NCI-H748 (cell line): ENCODE data around the gene PRPF38B.
"Not testable (repeated sequence)": the region's sequence is repeated elsewhere in the genome, so short reads cannot be mapped to it uniquely, and the experiment has no call there.

Experiments used
- DNase-seq: peaks from one replicate; lab custom pipeline; 2025; ENCODE audit not compliant: unreplicated experiment; lab: John Stamatoyannopoulos, UW

The PRPF38B gene

DNA sequence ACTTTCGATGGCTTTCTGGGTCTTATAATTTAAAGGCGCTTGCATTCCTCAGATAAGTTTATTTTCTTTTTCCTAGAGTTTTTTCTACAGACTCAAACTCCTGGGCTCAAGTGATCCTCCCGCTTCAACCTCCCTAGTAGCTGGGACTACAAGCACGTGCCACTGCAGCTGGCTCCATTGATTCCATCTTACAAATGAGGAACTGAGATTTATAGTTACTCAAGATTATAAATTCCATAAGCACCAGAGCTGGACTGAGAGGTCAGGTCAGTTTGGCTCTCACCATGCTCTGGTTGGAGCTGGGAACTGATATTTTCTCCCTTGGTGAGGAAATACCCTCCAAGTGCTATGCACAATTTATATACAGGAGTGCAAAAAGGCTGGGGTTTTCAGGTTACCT, 13.4 kb upstream of the PRPF38B start:
- no peak for DNase-seq

DNA sequence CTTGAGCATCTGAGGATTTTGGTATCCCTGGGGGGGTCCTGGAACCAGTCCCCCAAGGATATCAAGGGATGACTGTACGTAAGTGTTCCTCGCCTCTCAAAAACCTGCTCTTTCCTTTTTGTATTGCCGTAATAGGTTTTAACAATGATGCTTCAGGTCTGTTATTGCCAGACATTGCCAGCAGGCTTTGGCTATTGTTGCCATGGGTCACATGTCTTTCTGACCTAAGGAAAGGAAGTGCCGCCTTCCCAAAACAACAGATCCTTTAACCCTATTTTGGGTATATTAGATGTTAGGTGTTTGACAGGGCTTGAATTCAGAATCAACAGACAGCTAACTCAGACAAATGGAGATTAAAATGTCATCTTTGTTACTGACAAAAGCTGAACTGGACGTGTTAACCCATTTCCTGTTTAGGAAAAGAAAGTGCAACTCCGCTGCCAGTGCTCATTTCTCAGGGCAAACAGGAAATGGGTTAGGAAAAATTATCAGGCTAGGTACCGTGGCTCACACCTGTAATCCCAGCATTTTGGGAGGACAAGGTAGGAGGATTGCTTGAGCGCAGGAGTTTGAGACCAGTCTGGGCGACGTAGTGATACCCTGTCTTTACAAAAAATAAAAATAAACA, 12.4 kb upstream of the PRPF38B start:
- DNase-seq = no peak

DNA sequence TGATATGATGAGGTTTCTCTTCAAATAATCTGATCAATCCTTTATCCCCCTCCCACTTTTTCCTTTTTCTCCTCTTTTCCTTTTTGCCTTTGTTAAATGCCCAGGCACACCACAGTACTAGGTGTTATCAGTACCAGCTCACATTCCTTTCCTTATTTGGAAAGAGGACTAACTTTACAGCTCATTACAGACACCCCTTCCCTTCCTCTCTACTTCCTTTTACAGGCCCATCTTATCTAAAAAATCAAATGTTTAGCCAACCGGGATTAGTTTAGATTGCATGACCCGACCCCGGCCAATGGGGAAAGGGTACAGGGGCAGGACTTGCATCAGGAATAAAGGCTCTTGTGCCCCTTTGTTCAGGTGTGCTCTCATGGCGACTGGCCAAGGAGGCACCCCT, 10.4 kb upstream of the PRPF38B start:
- DNase-seq = not testable (repeated sequence)

DNA sequence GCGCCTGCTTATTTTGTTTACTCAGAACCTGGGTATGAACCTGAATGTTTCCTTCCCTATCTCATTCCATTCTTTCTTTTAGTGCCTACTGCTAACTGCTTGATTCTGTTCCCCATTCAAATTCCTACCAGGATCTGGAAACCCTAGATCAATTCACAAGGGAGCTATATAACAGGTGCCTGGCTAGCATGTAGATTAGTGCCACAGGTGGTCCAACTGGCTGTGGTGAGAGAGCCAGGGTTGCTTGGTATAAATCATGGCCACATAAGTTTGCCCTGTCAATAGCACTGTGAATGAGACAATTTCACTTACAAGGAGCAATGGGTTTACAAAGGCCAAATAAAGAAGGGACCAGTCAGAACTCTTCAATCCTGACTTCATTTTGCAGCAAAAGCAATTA, 6.6 kb upstream of the PRPF38B start:
- DNase-seq = no peak

DNA sequence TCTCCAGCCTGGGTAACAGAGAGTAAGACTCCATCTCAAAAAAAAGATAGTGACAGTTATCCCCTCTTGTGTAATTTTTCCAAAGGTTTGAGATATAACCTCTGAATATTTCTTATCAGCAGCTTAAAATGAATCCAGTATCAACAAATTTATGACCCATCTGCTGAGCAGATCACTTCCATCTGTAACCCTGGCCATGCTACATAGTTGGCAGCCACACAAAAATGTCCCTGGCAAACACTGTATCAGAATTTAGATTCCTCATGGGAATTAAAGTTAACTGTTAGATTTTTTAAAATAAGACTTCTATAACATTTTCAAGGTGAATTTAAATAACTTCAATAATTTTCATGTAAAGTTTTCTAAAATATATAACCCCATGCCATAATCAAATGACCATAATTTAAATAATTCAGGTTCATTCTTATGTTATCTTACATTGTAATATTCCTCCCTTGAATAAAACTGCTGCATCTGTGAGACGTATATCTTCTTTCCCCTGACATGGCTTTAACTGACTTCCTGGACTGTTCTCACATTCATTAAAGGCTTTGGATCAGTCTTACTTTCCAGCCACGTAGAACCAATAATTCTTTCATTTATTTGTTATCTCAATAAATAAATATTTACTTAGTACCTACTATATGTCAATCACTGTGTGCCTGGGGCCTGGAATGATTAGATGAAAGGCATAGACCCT, 5.3 kb upstream of the PRPF38B start:
- DNase-seq = no peak

DNA sequence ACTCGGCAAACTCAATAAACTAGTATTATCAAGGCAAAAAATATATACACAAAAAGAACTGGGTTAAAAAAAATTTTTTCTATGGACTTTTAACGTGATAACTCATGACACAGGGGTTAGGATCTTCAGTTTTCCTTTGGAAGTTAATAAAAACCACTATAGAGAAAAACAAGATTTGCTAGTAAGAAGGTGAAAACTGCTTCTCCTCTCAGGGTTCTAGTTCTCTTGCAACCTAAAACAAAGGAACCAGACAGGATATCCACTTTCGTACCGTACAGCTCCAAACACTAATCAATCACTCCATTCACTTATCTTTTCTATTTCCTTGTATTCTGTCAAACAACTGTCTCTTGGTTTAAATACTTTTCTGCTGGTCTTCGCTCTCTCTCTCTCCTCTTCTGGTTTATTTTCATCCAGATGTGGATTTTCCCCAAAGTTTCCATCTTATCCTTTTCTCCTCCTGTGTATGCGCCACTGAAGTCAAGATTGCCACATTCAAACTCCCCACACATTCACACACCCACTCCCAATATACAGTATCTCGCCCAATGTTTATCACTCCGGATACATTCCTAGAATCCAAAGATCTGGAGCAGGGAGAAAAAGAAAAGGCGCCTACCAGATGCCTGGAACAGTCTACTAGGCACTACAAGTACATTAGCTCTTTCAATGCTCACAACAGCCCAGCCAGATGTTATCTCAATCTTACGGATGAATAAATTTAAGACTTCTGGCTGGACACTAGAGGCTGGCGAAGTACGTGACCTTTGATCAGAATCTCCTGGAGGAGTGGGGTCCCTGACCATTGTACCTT, 775 bp upstream of the PRPF38B start:
- DNase-seq = peak; percentile 41

DNA sequence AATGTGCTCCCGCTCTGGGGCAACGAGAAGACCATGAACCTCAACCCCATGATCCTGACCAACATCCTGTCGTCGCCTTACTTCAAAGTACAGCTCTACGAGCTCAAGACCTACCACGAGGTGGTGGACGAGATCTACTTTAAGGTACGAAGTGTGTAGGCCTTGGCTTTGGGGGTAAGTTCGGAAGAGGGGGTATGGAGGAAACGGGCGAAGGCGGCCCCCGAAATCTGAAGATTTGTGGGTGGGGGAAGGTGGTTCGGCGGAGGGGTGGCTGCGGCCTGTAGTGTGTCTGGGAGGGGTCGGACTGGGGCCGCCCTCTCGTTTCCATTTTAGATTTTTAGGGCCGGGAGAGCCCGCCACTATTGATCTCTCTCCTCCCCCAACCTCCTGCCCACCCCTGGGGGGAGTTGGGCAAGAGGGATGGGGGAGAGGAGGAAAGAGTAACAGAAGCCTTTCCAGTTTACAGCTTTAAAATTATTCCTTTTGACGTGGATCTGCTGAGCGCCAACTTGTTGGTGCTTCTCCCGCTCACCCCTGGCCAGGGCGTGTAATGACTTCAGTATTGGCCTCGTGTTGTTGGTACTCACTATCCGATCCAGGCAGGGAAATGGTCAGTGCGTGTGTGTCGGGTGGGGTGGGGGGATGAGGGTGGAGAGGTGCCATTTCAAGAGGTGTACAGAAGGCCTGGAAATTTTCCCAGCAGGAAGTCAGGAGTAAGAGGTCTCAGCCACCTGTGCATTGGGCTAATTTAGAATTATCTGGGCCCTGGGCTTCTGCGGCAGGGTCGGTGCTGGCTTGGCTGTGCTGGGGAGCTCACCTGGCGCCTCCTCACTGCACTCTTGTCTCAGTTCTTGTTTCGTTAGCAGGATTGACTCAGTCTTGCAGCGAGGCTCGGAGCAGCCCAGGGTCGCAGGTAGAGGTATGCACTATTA, 880 bp downstream of the PRPF38B start:
- peak; percentile 85 for DNase-seq

DNA sequence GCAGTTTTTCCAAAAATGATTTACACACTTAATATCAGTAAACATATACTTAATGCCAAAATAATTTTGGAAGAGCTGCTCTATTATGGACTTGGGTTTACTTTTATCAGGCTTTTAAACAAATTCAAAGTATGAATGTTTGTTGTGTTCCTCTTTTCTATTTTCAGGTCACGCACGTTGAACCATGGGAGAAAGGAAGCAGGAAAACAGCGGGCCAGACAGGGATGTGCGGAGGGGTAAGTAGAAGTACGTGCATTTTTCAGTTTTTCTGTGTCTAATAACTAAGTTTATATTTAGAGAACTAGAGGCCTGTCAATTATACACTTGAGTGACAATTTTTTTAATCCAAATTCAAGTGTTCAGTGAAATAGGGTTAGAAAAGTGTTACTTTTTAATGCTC, 3.4 kb downstream of the PRPF38B start:
- no peak for DNase-seq

DNA sequence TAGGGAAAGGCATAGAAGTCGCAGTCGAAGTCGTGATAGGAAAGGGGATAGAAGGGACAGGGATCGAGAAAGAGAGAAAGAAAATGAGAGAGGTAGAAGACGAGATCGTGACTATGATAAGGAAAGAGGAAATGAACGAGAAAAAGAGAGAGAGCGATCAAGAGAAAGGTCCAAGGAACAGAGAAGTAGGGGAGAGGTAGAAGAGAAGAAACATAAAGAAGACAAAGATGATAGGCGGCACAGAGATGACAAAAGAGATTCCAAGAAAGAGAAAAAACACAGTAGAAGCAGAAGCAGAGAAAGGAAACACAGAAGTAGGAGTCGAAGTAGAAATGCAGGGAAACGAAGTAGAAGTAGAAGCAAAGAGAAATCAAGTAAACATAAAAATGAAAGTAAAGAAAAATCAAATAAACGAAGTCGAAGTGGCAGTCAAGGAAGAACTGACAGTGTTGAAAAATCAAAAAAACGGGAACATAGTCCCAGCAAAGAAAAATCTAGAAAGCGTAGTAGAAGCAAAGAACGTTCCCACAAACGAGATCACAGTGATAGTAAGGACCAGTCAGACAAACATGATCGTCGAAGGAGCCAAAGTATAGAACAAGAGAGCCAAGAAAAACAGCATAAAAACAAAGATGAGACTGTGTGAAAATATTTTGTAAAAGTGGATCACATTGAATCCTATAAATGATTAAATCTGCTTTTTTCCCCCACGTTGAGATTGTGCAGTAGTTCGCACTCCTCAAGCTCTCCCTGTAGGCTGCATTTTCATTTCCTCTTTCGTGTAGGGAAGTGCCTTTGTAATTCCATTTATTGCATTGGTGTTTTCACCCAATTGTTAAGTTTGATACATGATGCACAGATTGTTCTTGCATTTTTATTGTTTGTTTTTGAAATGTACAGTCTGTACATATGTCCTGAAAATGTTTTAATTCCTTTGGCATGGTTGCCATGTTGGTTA, 7.5 kb downstream of the PRPF38B start:
- no peak for DNase-seq

DNA sequence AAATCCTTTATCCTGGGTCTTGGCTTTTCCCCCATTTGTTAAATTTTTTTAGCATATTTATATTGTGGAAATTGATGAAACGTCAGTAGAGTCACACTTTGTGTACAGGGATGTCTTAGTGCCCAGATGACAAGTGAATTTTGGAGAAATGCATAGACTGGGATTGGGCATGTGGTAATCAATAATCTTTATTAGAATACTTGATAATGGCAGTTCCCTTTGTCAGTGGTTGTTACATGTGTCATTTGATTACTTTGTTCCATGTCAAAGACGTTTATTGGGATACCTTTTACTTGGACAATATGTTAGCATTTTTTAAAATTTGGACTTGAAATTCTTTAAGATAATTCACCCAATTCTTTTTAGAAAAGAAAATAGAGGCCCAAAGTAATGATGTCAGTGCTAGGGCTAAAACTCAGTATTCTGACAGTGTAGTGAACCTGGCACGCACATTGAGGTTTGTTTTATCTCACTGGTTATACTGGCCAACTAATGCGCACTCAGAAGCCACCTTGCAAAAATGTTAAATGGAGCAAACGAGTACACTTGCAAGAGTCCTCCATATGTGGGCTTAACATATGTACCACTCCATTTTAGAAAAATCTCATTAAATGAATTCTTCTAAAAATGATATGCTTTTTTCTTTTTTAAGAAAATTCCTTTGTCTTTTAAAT, 9.2 kb downstream of the PRPF38B start:
- DNase-seq = no peak

DNA sequence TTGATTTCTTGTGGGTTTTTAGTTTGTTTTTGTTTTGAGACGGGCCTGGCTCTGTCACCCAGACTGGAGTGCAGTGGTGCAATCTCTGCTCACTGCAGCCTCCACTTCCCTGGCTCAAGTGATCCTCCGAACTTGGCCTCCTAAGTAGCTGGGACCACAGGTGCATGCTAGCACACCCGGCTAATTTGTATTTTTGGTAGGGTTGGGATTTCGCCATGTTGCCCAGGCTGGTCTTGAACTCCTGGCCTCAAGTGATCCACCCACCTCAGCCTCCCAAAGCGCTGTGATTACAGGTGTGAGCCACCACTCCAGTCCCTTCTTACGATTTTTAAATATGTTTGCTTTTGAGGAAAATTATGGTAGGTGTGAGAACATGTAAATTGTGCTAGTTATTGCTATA, 10.0 kb downstream of the PRPF38B start:
- DNase-seq = not testable (repeated sequence)

DNA sequence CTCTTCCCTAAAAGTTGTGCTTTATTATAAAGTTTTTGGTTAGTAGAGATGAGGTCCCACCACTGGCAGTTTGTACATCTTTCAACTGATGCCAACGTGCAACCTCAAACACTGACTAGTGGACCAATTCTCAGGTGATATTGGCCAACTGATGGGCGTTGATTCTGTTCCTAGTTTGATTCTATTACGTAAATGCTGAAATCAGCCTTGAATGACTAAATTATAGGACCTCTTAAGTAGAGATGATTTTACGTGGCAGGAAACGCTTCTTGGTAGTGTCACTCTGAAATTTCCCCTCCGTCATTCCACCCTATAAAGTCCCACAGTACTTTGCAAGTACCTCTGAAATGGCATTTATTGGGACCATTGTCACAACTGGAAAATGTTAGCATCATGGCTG, 11.8 kb downstream of the PRPF38B start:
- no peak for DNase-seq

DNA sequence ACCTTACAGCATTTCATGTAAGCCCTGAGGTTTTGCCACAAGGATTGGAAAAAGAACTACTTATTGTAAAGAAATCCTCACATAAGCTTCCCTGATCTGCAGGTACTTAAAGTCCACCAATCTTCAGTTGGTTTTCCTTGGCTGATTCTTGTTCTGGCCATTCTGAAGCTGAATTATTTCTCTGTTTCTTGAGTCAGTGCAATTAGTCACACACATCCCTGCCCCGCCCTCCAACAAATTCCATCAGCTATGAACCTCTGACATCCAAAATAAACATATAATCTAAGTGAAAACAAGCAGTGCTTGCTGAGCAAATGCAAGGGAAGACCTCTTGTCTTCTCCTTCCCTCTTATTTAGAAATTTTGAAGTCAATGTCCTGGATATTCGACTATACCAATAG, 12.4 kb downstream of the PRPF38B start:
- DNase-seq = no peak

DNA sequence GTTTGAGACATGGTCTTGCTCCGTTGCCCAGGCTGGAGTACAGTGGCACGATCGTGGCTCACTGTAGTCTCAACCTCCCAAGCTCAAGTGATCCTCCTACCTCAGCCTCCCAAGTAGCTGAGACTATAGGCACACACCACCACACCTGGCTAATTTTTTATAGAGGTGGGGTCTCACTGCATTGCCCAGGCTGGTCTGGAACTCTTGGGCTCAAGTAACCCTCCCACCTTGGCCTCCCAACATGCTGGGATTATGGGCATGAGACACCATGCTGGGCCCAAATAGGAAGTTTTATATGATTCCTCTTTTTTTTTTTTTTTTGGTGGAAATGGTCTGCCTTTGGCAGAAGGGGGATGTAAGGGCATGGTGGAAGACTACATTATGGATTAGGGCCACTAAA, 14.5 kb downstream of the PRPF38B start:
- no peak for DNase-seq

DNA sequence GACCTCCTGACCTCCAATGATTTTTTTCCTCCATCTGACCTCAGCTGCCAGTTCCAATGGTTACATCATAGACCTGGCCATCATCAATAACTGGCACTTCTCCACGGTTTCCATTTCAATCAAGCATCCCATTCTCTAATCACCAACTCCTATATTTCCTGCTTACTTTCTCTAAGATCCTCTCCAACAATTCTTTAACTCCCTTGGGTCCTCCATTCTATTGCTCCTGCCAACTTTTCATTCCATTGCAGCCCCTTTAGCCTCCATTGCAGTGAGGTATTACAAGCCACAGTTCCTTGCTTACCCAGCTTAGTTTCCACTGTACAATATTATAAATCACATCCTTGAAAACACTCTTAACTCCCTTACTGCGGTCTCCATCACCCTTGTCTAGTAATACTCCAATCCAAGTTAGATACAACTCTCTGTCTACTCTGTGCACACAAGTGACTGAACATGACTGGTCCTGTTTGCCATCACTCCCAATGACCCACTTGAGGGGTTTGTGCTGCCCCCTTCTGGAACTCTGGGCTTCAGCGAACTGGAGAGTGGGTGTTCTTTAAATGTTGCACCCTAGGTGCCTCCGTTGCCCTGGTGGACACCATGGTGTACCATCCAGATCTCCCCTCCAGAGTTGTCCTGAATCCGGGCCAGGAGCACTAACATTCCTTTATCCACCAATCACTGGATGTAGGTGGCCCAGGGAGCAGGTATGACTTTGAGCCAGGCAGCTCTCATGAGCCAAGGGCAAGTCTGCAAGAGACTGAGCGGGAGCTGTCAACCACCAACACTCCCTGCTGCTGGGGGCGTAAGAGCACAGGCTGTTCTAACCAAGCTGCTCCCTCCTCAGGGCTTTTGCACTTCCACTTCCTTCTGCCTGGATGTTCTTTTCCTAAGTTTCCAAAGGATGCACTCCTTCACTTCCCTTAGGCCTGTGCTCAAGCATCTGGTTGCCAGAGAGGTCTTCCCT, 16.9 kb downstream of the PRPF38B start:
- no peak for DNase-seq

DNA sequence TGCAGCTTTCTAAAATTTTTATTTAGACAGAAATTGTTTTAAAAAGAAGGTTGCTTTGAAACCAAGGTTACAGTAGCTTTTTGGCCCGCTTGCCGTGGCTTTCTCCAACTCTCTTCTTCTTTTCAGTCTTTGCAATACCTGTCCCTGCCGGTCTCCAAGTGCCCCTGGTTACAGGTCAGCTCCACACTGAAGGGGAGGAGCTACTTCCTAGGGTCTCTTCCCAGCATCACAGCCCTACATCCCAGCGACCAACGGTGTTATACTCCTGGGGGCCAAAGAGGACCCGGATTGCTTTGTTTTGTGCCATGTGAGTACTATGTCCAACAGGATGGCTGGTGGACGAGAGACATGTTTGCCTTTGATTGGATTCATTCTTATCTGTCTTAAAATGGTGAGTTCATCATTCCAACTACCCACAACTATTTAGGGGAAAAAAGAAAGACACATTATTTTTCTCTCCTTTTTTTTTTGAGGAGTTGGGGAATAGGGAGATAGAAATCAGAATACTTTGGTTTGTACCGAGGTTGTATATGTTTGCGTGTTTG, 20.6 kb downstream of the PRPF38B start, which contains the start of gene FNDC7:
Gene FNDC7, plus strand, starts transcription at position 303 of the 545 bp plus-strand sequence. Its CDS starts 26 bp downstream, at position 329.
- DNase-seq = peak; percentile 55

DNA sequence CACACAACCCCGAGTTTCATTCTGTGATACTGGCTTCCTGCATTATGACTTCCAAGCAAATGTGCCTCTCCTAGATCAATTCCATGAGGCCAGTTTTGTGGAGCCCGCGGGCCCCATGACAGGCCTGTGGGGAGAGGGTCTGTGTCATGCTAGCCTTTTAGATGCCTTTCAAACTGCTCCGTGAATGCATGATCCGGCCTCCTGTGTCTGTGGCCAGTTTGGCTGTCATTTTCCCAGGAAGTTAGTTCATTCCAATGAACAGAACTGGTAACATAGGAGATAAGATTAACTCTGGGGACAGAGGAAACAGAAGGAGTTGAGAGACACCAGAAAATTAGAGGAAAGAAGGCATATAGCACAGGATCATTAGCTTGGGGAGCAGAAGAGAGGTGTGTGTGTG, 23.8 kb downstream of the PRPF38B start:
- no peak for DNase-seq
